ENCODE results near the gene DERA.
"Not testable (repeated sequence)": the region's sequence is repeated elsewhere in the genome, so short reads cannot be mapped to it uniquely, and the experiment has no call there.

DERA gene

GRCh38 chr12:15956413-15957185 lies 45.5 kb downstream of the DERA start:
- no peak for DNase-seq (ENCODE audit: low read depth in 1 of 2, low spot score in 1 of 2)

- DNase-seq (ENCODE audit: low read depth in 1 of 2, low spot score in 1 of 2) = no peak
These were observed 51.6 kb downstream of the DERA start for GRCh38 chr12:15962760-15963159.

GRCh38 chr12:15963271-15963670 lies 52.1 kb downstream of the DERA start:
- DNase-seq (ENCODE audit: low read depth in 1 of 2, low spot score in 1 of 2) = no peak

GRCh38 chr12:15966426-15966825 lies 55.3 kb downstream of the DERA start:
- no peak for DNase-seq (ENCODE audit: low read depth in 1 of 2, low spot score in 1 of 2)

- DNase-seq (ENCODE audit: low read depth in 1 of 2, low spot score in 1 of 2) = not testable (repeated sequence)
These were observed 55.9 kb downstream of the DERA start for GRCh38 chr12:15967053-15967452.

- no peak for DNase-seq (ENCODE audit: low read depth in 1 of 2, low spot score in 1 of 2)
These were observed 60.1 kb downstream of the DERA start for GRCh38 chr12:15971211-15971610.

- no peak for DNase-seq (ENCODE audit: low read depth in 1 of 2, low spot score in 1 of 2)
These were observed 61.8 kb downstream of the DERA start for GRCh38 chr12:15972894-15973293.

GRCh38 chr12:15977999-15978951 lies 67.1 kb downstream of the DERA start:
- DNase-seq (ENCODE audit: low read depth in 1 of 2, low spot score in 1 of 2) = no peak

- no peak for DNase-seq (ENCODE audit: low read depth in 1 of 2, low spot score in 1 of 2)
These were observed 68.3 kb downstream of the DERA start for GRCh38 chr12:15979096-15980092.

GRCh38 chr12:15982071-15982470 lies 70.9 kb downstream of the DERA start:
- DNase-seq (ENCODE audit: low read depth in 1 of 2, low spot score in 1 of 2) = no peak

- DNase-seq (ENCODE audit: low read depth in 1 of 2, low spot score in 1 of 2) = no peak
These were observed 71.3 kb downstream of the DERA start for GRCh38 chr12:15982471-15982870.

- DNase-seq (ENCODE audit: low read depth in 1 of 2, low spot score in 1 of 2) = no peak
These were observed 71.8 kb downstream of the DERA start for GRCh38 chr12:15982921-15983320.

- DNase-seq (ENCODE audit: low read depth in 1 of 2, low spot score in 1 of 2) = no peak
These were observed 73.1 kb downstream of the DERA start for GRCh38 chr12:15984097-15984800.

GRCh38 chr12:15984963-15985362 lies 73.8 kb downstream of the DERA start:
- DNase-seq (ENCODE audit: low read depth in 1 of 2, low spot score in 1 of 2) = no peak

- DNase-seq (ENCODE audit: low read depth in 1 of 2, low spot score in 1 of 2) = no peak
These were observed 76.6 kb downstream of the DERA start for GRCh38 chr12:15987696-15988095.

GRCh38 chr12:15988983-15989755 lies 78.0 kb downstream of the DERA start:
- no peak for DNase-seq (ENCODE audit: low read depth in 1 of 2, low spot score in 1 of 2)

- DNase-seq (ENCODE audit: low read depth in 1 of 2, low spot score in 1 of 2) = no peak
These were observed 84.7 kb downstream of the DERA start for GRCh38 chr12:15995801-15996200.

GRCh38 chr12:15996254-15996653 lies 85.1 kb downstream of the DERA start:
- DNase-seq (ENCODE audit: low read depth in 1 of 2, low spot score in 1 of 2) = no peak

- no peak for DNase-seq (ENCODE audit: low read depth in 1 of 2, low spot score in 1 of 2)
These were observed 85.8 kb downstream of the DERA start for GRCh38 chr12:15996948-15997347.

- DNase-seq (ENCODE audit: low read depth in 1 of 2, low spot score in 1 of 2) = no peak
These were observed 86.8 kb downstream of the DERA start for GRCh38 chr12:15997910-15998309.
